Stomach (tissue), 9 donors: ENCODE data around the gene BFAR. TPM values are rescaled to one million over a fixed set of nuclear protein-coding genes. Genes with fewer than 3 reads are reported as not detected.
"Not testable (repeated sequence)": the region's sequence is repeated elsewhere in the genome, so short reads cannot be mapped to it uniquely, and the experiment has no call there.

Experiments
- DNase-seq, 2 donors: peaks; one replicate each; pipeline versions ENCODE4 v3.0.0 to v3.0.0-alpha.2; 2013 to 2019
- H3K27ac ChIP-seq, 5 donors: fragments of 200-600 bp in 4 of 5; sonication (generic) in 4 of 5; one replicate each; pipeline ENCODE4 v1.5.1; 2013 to 2019; ENCODE audit warnings: mild to moderate bottlenecking in 1 of 5, moderate library complexity in 1 of 5
- H3K27me3 ChIP-seq, 3 donors: fragments of 200-600 bp; sonication (generic); one replicate each; pipeline ENCODE4 v1.5.1; 2017 to 2019; ENCODE audit warnings: mixed run types in 1 of 3
- H3K36me3 ChIP-seq, 4 donors: fragments of 200-600 bp; sonication (generic); 1 replicate in 3 of 4; 2 replicates in 1 of 4; pipeline ENCODE4 v1.5.1; 2016 to 2019
- H3K4me1 ChIP-seq, 4 donors: fragments of 200-600 bp; sonication (generic); one replicate each; pipeline ENCODE4 v1.5.1; 2016 to 2019
- H3K4me3 ChIP-seq, 4 donors: fragments of 200-600 bp; sonication (generic) in 3 of 4; one replicate each; pipeline ENCODE4 v1.5.1; 2016 to 2019; ENCODE audit warnings: mild to moderate bottlenecking in 1 of 4
- H3K9me3 ChIP-seq, 4 donors: fragments of 200-600 bp; sonication (generic); one replicate each; pipeline ENCODE4 v1.5.1; 2016 to 2019
- CTCF ChIP-seq, 7 experiments: fragments of 450-650 bp in 4 of 7; fragments of 200-600 bp in 3 of 7; sonication (generic) in 3 of 7; IDR thresholded peaks; one replicate each; pipeline ENCODE4 v1.5.1; 2016 to 2019; ENCODE audit warnings: antibody characterized with exemption in 7 of 7, control low read depth in 2 of 7, mild to moderate bottlenecking in 1 of 7
- EP300 ChIP-seq: sonication (generic); formaldehyde crosslinking; IDR thresholded peaks from one replicate; pipeline ENCODE4 v1.6.1; 2017; ENCODE audit warnings: antibody characterized with exemption
- POLR2A ChIP-seq, 4 donors: fragments of 450-650 bp; IDR thresholded peaks; one replicate each; pipeline ENCODE4 v1.6.1; 2016; ENCODE audit warnings: antibody characterized with exemption in 4 of 4, control low read depth in 2 of 4, mild to moderate bottlenecking in 1 of 4, moderate library complexity in 1 of 4
- POLR2AphosphoS5 ChIP-seq, 3 donors: sonication (generic); formaldehyde crosslinking; IDR thresholded peaks; one replicate each; pipeline ENCODE4 v1.6.1; 2016; ENCODE audit warnings: antibody characterized with exemption in 3 of 3
- WGBS, 5 donors: extraction: QIAGEN DNeasy Blood & Tissue Kit in 3 of 5; methylation state at CpG; one replicate each; pipeline versions ENCODE4 v1.1.5 to v1.1.7; 2013 to 2018; 5-methylcytosine and 5-hydroxymethylcytosine counted together
- intact Hi-C: fragments of 100-400 bp; cut with DNase I; formaldehyde crosslinking; loops from one replicate; pipeline ENCODE4 v1.15.1; 2023; ENCODE audit warnings: low total_unique reads
- polyA plus RNA-seq, 3 donors: library from polyadenylated mRNA; stranded (reverse); fragments of 200-250 nt; gene quantifications; one replicate each; pipeline ENCODE4 v1.2.3, GENCODE V29; 2013
- total RNA-seq, 5 donors: library from RNA; depleted of rRNA; stranded (reverse); fragments of >200 nt; gene quantifications; one replicate each; pipeline versions ENCODE4 v1.1.0 to v1.2.3, GENCODE V29; 2014 to 2016
- donor health status: healthy with polysubstance abuse.
- donor health status: Bipolar disorder and iron deficiency.
- donor health status: healthy.

The BFAR gene
- total and polyA plus RNA-seq, 8 donors = 18.2 to 113 (median 44.0) TPM

- H3K27me3 ChIP-seq = no peaks in the 10 kb centered on the region
- TF ChIP-seq POLR2AphosphoS5 (IDR thresholded peaks at IDR 0.05) = no peak
- TF ChIP-seq POLR2A (IDR thresholded peaks at IDR 0.05) = no peak
- TF ChIP-seq EP300 = no peak
- TF ChIP-seq CTCF (IDR thresholded peaks at IDR 0.05) = no peak
- no peak overlapping the region for H3K4me3 ChIP-seq
- peak in 1 of 2 donors; percentile 34 for DNase-seq
- 42 to 60% (median 44%) methylated on average over 12 of the region's 12 CpGs for WGBS, 5 donors
- intact Hi-C loops = no loop called here
- peaks cover 34 to 82% (median 57%) of the 10 kb centered on the region in 4 donors for H3K4me1 ChIP-seq
- peaks cover 0 to 28% (median 26%) of the 10 kb centered on the region in 4 donors for H3K36me3 ChIP-seq
- H3K27ac ChIP-seq = peak overlapping the region in 4 of 5 donors; percentile 17 to 97 (median 50)
- no peaks in the 10 kb centered on the region for H3K9me3 ChIP-seq
Observed at GRCh38 chr16:14635395-14636165, 2.8 kb downstream of the BFAR start.

- H3K4me3 ChIP-seq = peak overlapping the region in 1 of 4 donors; percentile 11
- H3K4me1 ChIP-seq = peaks cover 31 to 82% (median 58%) of the 10 kb centered on the region in 4 donors
- peak in 1 of 2 donors; percentile 10 for DNase-seq
- H3K27ac ChIP-seq = peak overlapping the region in 4 of 5 donors; percentile 42 to 97 (median 50)
- intact Hi-C loops, H3K27me3 ChIP-seq, H3K9me3 ChIP-seq: not testable (repeated sequence)
- 33 to 46% (median 35%) methylated on average over 17 of the region's 17 CpGs for WGBS, 5 donors
- peak in 1 of 3 donors; percentile 25 for TF ChIP-seq POLR2AphosphoS5 (IDR thresholded peaks at IDR 0.05)
- H3K36me3 ChIP-seq = peaks cover 0 to 36% (median 28%) of the 10 kb centered on the region in 4 donors
Observed at GRCh38 chr16:14636179-14636950, 3.6 kb downstream of the BFAR start.

- Histone ChIP-seq H3K4me1 (peaks cover 33 to 82% (median 57%) of the 10 kb centered on the region in 4 donors), H3K36me3 (peaks cover 0 to 36% (median 28%) of the 10 kb centered on the region in 4 donors), H3K27ac (peak overlapping the region in 1 of 5 donors; percentile 97)
- WGBS, 5 donors = 21 to 38% (median 27%) methylated on average over 1 of the region's 1 CpG
- DNase-seq, H3K4me3 ChIP-seq, H3K27me3 ChIP-seq, intact Hi-C loops, H3K9me3 ChIP-seq: not testable (repeated sequence)
Observed at GRCh38 chr16:14636951-14637240, 4.1 kb downstream of the BFAR start.

DNA sequence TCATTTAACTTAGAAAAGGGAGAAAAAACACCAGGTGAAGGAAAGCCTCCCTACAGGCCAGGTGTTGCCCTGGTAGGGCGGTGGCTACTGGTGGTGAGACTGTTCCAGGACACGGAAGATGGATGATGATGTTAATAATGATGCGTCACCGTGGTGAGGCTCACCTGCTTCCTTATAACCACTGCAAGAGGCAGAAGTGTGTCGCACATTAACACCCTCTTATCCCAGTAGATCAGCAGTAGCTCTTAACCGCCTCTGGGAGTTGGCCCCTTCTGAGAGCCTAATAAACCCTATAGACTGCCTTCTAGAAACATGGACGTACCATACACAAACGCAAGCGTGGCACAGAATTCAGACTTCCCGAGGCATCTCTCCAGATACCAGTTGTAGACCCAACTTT, 7.8 kb downstream of the BFAR start:
- 59 to 86% (median 67%) methylated on average over 9 to 10 of the region's 10 CpGs for WGBS, 5 donors
- H3K27ac ChIP-seq = peak overlapping the region in 4 of 5 donors; percentile 21 to 59 (median 40)
- peak in 1 of 2 donors; percentile 80 for DNase-seq

More for the DNA sequence above, 7.8 kb downstream of the BFAR start:
- H3K4me3 ChIP-seq = no peak overlapping the region
- H3K4me1 ChIP-seq = peaks cover 17 to 65% (median 36%) of the 10 kb centered on the region in 4 donors
- intact Hi-C loops = no loop called here
- H3K36me3 ChIP-seq = peaks cover 15 to 57% (median 43%) of the 10 kb centered on the region in 4 donors
- H3K27me3 ChIP-seq = no peaks in the 10 kb centered on the region
- TF ChIP-seq POLR2A (IDR thresholded peaks at IDR 0.05) = no peak
- TF ChIP-seq EP300 = no peak
- no peak for TF ChIP-seq CTCF (IDR thresholded peaks at IDR 0.05)
- TF ChIP-seq POLR2AphosphoS5 (IDR thresholded peaks at IDR 0.05) = no peak
- H3K9me3 ChIP-seq = no peaks in the 10 kb centered on the region
